Measurements from ENCODE around the gene SLC36A2.

DNA sequence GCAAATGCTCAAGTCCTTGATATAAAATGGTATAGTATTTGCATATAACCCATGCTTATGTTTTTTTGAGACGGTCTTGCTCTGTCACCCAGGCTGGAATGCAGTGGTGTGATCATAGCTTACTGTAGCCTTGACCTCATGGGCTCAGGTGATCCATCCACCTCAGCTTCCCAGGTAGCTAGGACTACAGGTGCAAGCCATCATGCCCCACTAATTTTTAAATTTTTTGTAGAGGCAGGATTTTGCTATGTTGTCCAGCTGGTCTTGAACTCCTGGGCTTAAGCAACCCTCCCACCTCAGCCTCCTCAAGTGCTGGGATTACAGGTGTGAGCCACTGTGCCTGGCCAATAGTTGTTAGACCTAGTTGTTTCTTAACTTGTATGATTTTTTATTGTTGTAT, 61.1 kb downstream of the SLC36A2 start:
- TF ChIP-seq POLR2AphosphoS5 (IDR thresholded peaks at IDR 0.05) (no peak), POLR2A (IDR thresholded peaks at IDR 0.05) (no peak)
